ENCODE measurements around the gene BIK.

The BIK gene

GRCh38 chr22:43147821-43148220, 37.3 kb downstream of the BIK start:
- FAIRE-seq (peak; percentile 96), DNase-seq (ENCODE audit: insufficient read length) (no peak)
- TF ChIP-seq POLR2A (IDR thresholded peaks at IDR 0.05; ENCODE audit: low read depth, low read length): no peak
- TF ChIP-seq TAF1 (IDR thresholded peaks at IDR 0.05; ENCODE audit: borderline replicate concordance, low read depth, low read length): no peak
- TF ChIP-seq POLR2AphosphoS5 (IDR thresholded peaks at IDR 0.05; ENCODE audit: low read depth, low read length): no peak

GRCh38 chr22:43148581-43148980, 38.0 kb downstream of the BIK start:
- TF ChIP-seq POLR2AphosphoS5 (IDR thresholded peaks at IDR 0.05; ENCODE audit: low read depth, low read length): no peak
- no peak for TF ChIP-seq POLR2A (IDR thresholded peaks at IDR 0.05; ENCODE audit: low read depth, low read length)
- TF ChIP-seq TAF1 (IDR thresholded peaks at IDR 0.05; ENCODE audit: borderline replicate concordance, low read depth, low read length): no peak
- DNase-seq (ENCODE audit: insufficient read length) (no peak), FAIRE-seq (no peak)

GRCh38 chr22:43150731-43151206, 40.2 kb downstream of the BIK start:
- no peak for FAIRE-seq
- TF ChIP-seq POLR2AphosphoS5 (IDR thresholded peaks at IDR 0.05; ENCODE audit: low read depth, low read length) (no peak), TAF1 (IDR thresholded peaks at IDR 0.05; ENCODE audit: borderline replicate concordance, low read depth, low read length) (no peak), POLR2A (IDR thresholded peaks at IDR 0.05; ENCODE audit: low read depth, low read length) (no peak)
- no peak for DNase-seq (ENCODE audit: insufficient read length)

GRCh38 chr22:43151251-43152002, 40.9 kb downstream of the BIK start, which contains the start of gene TSPO:
Gene TSPO, plus strand, starts transcription at chr22:43151559. Its CDS starts 7,680 bp downstream, at chr22:43159239.
- FAIRE-seq (peak; percentile 27), DNase-seq (ENCODE audit: insufficient read length) (peak; percentile 80)
- TF ChIP-seq TAF1 (IDR thresholded peaks at IDR 0.05; ENCODE audit: borderline replicate concordance, low read depth, low read length) (no peak), POLR2A (IDR thresholded peaks at IDR 0.05; ENCODE audit: low read depth, low read length) (no peak), POLR2AphosphoS5 (IDR thresholded peaks at IDR 0.05; ENCODE audit: low read depth, low read length) (no peak)

- DNase-seq (ENCODE audit: insufficient read length): no peak
- no peak for FAIRE-seq
- TF ChIP-seq POLR2AphosphoS5 (IDR thresholded peaks at IDR 0.05; ENCODE audit: low read depth, low read length): no peak
Observed at GRCh38 chr22:43152003-43152356, 41.4 kb downstream of the BIK start.

GRCh38 chr22:43152357-43153071, 42.0 kb downstream of the BIK start:
- DNase-seq (ENCODE audit: insufficient read length) (no peak), FAIRE-seq (peak; percentile 96)
- TF ChIP-seq POLR2AphosphoS5 (IDR thresholded peaks at IDR 0.05; ENCODE audit: low read depth, low read length) (no peak), TAF1 (IDR thresholded peaks at IDR 0.05; ENCODE audit: borderline replicate concordance, low read depth, low read length) (no peak), POLR2A (IDR thresholded peaks at IDR 0.05; ENCODE audit: low read depth, low read length) (no peak)

- DNase-seq (ENCODE audit: insufficient read length): no peak
- TF ChIP-seq POLR2AphosphoS5 (IDR thresholded peaks at IDR 0.05; ENCODE audit: low read depth, low read length): no peak
- TF ChIP-seq TAF1 (IDR thresholded peaks at IDR 0.05; ENCODE audit: borderline replicate concordance, low read depth, low read length): no peak
- FAIRE-seq: no peak
Observed at GRCh38 chr22:43153899-43154298, 43.3 kb downstream of the BIK start.

DNA sequence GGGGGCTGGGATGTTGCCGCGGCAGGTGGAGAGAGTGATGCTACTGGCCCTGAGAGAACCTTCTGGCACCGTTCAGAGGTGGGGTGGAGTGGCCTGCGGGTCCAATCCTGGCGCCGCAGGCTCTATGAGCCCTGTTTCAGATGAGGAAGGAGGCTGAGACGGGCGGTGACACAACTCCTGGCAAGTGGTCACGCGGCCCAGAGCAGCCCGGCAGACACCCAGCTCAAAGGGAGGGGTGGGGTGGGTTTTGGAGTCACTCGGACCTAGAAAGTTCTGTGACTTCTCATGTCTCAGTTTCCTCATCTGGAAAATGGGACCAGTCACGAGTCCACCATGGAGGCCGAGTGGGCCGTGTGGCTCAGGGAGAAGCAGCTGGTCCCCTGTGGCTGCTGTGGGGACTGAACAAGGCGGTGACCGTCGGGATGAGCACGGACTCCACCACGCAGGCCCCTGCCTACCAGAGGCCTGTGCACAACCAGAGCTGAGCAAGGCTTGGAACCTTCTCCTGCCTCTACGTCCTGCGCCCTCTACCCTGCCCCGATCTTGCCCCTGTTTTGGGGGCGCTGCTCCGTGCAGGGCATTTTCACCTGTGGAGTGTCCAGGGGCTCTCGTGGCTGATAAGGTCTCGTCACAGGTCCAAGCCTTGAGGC, 44.5 kb downstream of the BIK start:
- no peak for FAIRE-seq
- no peak for DNase-seq (ENCODE audit: insufficient read length)

DNA sequence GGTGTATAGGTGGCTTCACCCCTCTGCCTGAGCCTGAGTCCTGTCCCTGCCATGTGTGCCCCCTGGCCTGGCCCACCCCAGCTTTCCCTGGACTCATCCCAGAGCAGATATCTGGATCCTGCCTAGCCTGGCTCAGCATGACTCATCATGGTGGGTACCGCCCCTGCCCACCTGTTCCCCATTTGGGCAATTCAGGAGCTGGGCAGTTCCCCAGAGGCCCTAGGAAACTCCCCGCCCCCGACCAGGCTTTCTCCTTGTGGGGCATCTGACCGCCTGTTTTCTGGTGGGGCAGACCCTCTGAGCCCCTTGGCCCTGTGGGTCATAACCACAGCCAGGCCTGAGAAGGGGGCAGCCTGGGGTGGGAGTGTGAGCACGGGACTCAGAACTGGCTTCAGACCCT, 45.2 kb downstream of the BIK start:
- DNase-seq (ENCODE audit: insufficient read length) (no peak), FAIRE-seq (no peak)
- TF ChIP-seq TAF1 (IDR thresholded peaks at IDR 0.05; ENCODE audit: borderline replicate concordance, low read depth, low read length) (no peak), POLR2AphosphoS5 (IDR thresholded peaks at IDR 0.05; ENCODE audit: low read depth, low read length) (no peak), POLR2A (IDR thresholded peaks at IDR 0.05; ENCODE audit: low read depth, low read length) (no peak)

More for the DNA sequence above, 44.5 kb downstream of the BIK start:
- TF ChIP-seq TAF1 (IDR thresholded peaks at IDR 0.05; ENCODE audit: borderline replicate concordance, low read depth, low read length) (no peak), POLR2AphosphoS5 (IDR thresholded peaks at IDR 0.05; ENCODE audit: low read depth, low read length) (no peak), POLR2A (IDR thresholded peaks at IDR 0.05; ENCODE audit: low read depth, low read length) (no peak)

DNA sequence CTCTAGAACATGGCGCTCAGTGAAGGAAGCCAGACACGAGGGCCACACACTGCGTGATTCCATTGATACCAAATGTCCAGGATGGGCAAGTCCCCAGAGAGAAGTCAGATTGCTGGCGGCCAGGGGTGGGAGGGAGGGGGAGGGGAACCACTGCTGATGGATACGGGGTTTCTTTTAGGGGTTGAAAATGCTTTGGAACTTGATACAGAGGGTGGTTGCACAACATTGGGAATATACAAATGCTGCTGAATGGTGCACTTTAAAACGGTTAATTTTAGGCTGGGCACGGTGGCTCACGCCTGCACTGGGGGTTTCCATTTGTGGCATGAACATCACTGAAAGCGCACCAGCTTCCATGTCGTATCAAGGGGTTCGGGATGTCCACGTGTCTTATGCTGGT, 45.9 kb downstream of the BIK start:
- FAIRE-seq: no peak
- no peak for DNase-seq (ENCODE audit: insufficient read length)
- TF ChIP-seq TAF1 (IDR thresholded peaks at IDR 0.05; ENCODE audit: borderline replicate concordance, low read depth, low read length) (no peak), POLR2AphosphoS5 (IDR thresholded peaks at IDR 0.05; ENCODE audit: low read depth, low read length) (no peak), POLR2A (IDR thresholded peaks at IDR 0.05; ENCODE audit: low read depth, low read length) (no peak)

DNA sequence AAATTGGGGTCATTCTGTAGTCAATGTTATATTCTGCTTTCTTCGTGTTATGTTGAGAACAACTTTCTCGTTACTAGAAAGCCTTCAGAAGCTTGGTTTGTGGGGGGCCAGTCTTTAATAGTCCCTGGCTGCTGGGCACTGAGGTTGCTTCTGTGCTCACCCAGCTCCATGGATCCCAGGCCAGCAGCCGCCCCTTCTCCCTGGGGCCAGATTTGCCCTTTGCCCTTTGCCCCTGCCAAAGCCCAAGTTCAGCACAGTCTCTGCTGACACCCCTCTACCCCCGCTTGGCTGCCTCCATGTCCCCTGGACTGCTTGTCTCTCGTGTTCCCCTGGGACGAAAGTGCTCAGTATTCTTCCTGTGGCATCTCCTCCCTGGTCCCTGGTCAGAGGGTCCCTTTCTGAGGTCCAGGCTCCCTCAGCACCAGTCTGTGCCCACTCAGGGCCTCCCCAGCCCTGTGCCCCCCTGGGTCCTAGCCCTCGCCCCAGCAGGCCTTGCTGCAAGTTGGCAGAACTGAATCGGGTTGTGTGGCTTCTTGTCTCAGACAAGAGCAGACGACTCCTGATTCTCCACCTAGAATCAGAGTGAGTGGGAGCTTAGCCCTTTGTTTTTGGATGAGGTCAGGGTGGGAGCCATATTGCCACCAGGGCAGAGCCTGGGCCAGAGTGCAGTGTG, 47.5 kb downstream of the BIK start:
- FAIRE-seq (no peak), DNase-seq (ENCODE audit: insufficient read length) (no peak)
- TF ChIP-seq POLR2AphosphoS5 (IDR thresholded peaks at IDR 0.05; ENCODE audit: low read depth, low read length): no peak
- no peak for TF ChIP-seq TAF1 (IDR thresholded peaks at IDR 0.05; ENCODE audit: borderline replicate concordance, low read depth, low read length)
- TF ChIP-seq POLR2A (IDR thresholded peaks at IDR 0.05; ENCODE audit: low read depth, low read length): no peak

Data from GM12892 (cell line).